Pulmonary artery endothelial cell (primary cell): ENCODE results near the gene CALHM3. TPM values are rescaled to one million over a fixed set of nuclear protein-coding genes. Genes with fewer than 3 reads are reported as not detected.
A peak's percentile ranks its signal among the peaks of the same experiment; 100 is the strongest.
"Not testable (repeated sequence)": the region's sequence is repeated elsewhere in the genome, so short reads cannot be mapped to it uniquely, and the experiment has no call there.

ENCODE experiments used
- DNase-seq: peaks from one replicate; pipeline ENCODE4 v3.0.0-alpha.2; 2011; ENCODE audit warnings: low read depth, low spot score
- total RNA-seq: library from RNA; depleted of rRNA; stranded (reverse); fragments of >200 nt; gene quantifications from 2 replicates; pipeline ENCODE4 v1.2.3, GENCODE V29; 2014

Gene CALHM3
- total RNA-seq, 1 donor from 2014 or later: not detected

- DNase-seq: no peak
These were observed 24.0 kb upstream of the CALHM3 start for GRCh38 chr10:103502849-103503660.

DNA sequence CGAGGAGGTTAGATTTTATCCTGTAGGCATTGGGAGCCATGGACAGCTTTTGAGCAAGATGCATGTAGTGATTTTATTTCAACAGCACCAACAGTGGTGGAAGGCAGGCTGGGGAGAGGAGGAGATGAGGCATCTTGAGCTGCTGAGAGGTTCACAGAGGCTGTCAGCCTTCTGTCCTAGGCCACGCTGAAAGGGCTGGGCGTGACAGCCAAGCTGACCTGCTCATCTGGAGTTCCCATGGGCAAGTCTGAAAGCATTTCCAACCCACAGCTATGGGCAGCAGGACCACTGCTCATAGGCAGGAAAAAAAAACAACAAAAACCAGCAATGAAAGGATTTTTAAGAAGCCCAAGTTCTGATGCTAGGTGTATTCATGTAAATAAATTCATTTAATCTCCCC, 22.1 kb upstream of the CALHM3 start:
- DNase-seq: no peak

DNA sequence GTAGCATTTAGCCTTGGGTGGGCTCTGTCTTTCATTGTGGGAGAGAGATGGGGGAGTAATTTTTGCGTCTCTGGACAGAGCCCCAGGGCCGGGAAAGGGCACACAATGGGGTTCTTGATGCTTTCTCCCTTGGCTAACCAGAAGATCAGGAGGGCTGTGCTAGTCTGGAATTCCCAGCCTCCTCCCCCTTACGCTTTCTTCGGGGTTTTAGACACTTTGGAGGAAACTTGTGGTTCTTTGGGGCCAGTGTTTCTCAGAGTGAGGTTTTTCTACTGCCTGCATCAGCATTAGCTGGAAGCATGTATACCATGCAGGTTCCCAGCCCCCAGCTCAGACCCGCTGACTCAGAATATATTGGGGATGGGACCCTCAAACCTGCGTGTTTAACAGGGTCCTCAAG, 21.4 kb upstream of the CALHM3 start:
- DNase-seq: no peak

GRCh38 chr10:103499881-103500280, 20.8 kb upstream of the CALHM3 start:
- DNase-seq: no peak

DNA sequence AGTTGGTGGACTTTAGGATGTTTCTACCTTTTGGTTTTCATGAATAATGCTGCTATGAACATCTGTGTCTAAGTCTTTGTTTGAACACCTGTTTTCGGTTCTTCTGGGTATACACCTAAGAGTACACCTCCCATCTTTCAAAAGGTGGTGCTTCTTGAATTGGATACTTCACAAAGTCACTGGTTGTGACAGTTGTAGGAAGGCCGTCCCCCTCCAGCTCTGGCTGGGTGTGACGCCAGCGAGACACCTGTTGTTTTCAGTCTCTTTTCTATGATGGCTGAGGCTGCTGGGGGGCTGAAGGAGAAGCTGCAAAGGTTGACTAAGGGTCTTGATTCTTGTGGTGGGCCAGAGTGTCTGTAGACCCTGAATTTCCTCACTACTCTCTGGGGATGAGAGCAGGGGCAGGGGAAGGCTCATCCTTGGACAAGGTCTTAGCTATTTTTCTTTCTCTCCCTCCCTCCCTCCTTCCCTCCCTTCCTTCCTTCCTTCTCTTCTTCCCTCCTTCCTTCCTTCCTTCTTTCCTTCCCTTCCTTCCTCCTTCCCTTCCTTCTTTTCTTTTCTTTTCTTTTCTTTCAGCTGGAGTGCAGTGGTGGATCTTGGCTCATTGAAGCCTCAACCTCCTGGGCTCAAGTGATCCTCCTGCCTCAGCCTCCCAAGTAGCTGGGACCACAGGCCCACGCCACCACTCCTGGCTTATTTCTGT, 20.0 kb upstream of the CALHM3 start:
- no peak for DNase-seq

- no peak for DNase-seq
These were observed 18.3 kb upstream of the CALHM3 start for GRCh38 chr10:103497161-103497915.

DNA sequence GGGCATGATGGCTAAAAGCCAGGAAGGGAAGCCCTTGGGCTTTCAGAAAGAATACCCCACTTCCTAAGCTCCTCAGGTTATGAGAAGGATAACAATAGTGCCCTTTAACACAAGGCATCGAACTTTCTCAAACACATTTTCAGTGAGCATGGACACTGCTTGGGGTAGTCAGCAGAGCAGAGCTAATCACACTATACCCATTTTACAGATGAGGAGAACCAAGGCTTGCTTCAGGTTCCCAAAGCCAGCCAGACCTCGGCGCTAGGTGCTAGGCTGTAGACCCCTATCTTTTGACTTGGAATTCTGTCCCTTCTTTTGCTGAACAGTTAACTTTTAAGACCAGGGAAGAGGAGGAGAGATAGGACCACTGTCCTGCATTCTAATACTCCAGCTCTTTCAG, 16.3 kb upstream of the CALHM3 start:
- DNase-seq: no peak

DNA sequence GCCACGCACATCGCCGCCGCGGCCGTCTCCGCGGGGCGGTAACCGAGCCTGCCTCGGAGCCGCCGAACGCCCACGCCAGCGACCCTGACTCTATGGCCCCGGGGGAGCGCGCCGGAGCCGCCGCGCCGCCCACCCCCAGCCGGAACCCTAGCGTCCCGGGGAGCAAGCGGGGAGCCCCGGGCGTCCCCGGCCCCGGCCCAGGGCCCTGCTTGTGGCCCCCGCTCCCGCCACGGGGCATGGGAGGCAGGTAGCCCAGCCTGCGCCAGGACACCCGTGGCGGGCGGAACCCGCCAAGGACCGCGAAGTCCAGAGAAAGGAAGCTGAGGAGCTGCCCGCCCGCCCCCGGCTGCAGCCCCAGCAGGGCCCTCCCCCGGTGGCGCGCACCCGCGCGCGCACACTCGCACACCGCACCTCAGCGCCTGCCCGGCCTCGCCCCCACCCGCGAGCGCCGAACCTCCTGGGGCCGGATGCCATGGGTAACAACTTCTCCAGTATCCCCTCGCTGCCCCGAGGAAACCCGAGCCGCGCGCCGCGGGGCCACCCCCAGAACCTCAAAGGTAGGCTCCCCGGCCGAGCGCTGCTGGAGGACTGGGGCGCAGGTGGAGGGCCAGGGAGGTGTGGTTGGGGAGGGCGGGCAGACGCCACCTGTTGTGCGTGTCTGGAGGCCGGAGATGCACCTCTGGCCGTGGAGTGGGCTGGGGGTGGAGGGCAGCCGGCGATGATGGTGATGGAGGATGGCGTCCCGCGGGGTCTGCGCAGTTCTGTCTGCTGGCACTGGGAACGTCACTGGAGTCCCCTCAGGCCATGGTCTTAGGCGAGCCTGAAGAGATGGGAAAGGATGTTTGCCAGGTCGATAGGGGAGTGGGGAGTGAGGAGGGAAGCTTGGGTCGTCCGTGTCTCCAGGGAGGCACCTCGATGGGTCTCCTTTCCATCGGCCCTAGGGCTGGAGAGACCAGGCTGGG, 15.2 kb upstream of the CALHM3 start:
- no peak for DNase-seq

- DNase-seq: no peak
These were observed 14.4 kb upstream of the CALHM3 start, which contains the start of gene NEURL1 for GRCh38 chr10:103493362-103493915. NEURL1 (plus strand) TSS chr10:103493705; CDS start chr10:103494388, 683 bp downstream.

DNA sequence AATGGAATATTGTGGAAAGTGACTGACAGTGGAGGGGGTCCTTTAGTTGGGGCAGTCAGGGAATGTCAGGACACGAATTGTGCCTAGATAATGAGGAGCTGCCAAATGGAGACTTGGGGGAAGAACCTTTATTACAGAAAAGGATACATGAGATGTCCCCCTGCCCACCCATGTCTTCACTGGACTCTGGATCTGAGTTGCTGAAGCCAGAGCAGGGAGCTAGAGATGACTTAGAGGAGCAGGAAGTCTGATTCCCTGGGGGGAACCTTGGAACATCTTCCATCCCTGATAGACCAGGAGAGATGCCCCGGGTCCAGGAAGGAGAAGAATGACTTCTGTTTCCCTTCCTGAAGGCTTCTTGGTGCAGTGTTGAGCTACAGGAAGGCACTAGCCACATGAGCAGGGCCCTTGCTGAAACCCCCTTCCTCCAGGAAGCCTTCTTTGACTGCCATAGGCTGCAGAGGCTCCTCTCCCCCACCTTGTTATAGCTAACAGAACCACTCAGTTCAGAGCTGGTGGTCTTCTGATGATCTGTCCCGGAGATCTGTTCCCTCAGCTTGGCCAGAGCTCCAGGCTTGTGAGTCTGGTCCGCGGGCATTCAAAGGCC, 13.7 kb upstream of the CALHM3 start:
- DNase-seq: no peak

DNA sequence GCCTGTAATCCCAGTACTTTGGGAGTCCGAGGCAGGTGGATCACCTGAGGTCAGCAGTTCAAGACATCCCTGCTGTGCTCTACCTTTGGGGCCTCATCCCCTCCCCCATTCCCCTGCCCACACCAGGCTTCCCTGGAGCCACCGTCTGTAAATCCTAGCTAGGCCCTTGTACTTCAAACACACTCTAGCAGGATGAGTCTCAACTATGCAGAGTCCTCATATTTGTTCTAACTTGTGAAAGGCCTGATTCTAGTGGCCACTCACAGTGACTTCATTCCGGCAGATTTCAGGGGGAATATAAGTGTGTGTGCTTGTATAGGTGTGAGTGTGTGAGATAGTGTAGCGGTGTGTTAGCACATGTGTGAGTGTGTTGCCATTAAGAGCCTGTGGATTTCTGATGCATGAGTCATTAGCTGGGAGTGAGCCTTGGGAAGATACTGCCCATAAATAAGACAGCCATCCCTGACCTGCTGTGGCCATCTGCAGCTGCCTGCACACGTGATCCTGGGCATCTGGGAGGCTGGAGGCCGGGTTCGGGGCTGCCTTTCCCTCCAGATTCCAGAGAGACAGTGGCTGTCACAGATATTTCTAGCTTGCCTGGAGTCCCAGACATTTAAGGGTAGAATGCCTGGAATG, 12.8 kb upstream of the CALHM3 start:
- DNase-seq: peak; percentile 35

DNA sequence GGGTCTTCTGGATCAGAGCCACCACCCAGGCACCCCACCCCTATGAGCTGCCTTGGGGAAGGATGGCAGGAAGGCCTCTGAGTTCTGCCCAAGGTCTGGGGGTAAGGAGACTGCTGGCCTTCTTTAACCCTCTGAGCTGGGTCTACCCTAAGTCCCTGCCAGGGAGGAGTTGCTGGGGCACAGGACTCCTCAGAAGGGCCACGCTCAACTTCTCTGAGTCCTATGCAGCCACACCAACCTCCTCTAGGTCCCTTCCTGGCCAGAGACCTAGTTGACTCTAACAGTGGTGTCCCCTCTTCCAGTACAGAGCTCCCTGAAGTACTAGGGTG, 11.9 kb upstream of the CALHM3 start:
- no peak for DNase-seq

GRCh38 chr10:103487410-103487708, 8.3 kb upstream of the CALHM3 start:
- DNase-seq: no peak

DNA sequence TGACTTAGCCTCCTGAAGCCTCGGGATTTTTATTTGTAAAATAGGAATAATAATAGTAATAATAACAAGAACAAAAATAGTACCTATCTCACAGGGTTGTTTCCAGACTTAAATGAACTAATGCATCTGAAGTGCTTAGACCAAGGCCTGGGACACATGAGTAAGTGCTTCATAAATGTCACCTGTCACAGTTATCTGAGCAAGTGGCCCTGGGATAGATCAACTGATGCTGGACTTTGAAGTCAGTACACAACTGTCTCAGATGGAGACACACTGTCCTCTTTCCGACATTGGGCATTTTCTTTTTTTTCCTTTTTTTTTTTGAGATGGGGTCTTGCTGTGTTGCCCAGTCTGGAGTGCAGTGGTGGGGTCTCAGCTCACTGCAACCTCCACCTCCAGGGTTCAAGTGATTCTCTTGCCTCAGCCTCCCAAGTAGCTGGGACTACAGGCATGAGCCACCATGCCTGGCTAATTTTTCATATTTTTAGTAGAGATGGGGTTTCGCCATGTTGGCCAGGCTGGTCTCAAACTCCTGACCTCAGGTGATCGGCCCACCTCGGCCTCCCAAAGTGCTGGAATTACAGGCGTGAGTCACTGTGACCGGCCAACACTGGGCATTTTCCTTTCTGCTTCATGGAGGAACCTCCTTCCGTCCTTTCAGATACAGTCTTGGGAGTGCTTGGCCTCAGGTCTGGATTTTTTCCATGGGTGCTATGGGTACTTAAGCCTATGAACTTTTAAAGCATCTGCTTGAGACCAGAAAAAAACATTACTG, 7.8 kb upstream of the CALHM3 start:
- DNase-seq: not testable (repeated sequence)

GRCh38 chr10:103481974-103482531, 3.0 kb upstream of the CALHM3 start:
- peak; percentile 50 for DNase-seq

DNA sequence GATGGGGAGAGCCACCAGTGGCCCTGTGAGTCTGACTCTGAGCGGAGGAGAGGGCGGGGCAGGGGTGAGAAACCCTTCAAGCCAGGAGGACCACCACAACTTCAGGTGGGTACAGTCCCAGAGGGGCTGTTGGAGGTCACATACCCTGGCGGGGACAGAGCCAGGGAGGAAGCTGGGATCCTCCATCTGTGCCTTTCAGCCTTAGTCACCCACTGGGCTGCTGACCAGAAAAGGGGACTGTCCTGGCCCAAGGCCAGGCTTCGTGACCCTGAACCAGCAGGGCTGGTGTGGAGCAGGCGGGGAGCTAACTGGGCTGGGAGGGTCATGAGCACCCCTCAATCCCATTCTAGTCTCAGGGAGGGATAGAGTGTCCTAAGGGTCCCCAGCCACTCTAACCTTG, 1.5 kb upstream of the CALHM3 start:
- no peak for DNase-seq

DNA sequence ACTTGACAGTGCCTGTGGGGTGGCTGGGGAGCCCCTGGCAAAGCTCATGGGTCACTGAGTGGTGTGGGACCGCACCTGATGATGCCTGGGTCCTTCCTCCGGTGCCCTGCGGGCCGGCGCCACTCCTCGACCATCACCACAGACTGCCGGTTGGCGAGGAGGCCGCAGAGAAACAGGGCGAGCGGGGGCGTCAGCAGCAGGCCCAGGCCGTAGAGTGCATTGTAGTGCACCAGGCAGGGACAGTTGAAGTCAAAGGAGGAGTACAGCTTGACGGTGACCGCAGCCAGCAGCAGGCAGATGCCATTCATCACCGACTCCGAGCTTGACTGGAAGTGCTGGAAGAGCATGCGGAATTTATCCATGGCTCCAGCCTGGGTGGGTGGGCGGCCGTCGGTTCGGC, 369 bp downstream of the CALHM3 start:
- no peak for DNase-seq

- DNase-seq: no peak
These were observed 2.8 kb downstream of the CALHM3 start for GRCh38 chr10:103476046-103476768.
